IMR-90 (cell line): ENCODE data around the gene AQP7. TPM values are rescaled to one million over a fixed set of nuclear protein-coding genes. Genes with fewer than 3 reads are reported as not detected.
"Not testable (repeated sequence)": the region's sequence is repeated elsewhere in the genome, so short reads cannot be mapped to it uniquely, and the experiment has no call there.

Source experiments
- ATAC-seq: fragments of 200-7000 bp; cut with Tn5 transposase; 2 replicates; pipeline ENCODE4 v1.9.1; 2020; ENCODE audit warnings: low read depth, mild to moderate bottlenecking, moderate library complexity
- BruUV-seq: library from RNA; stranded (reverse); fragments of 400-500 nt; replicated peaks from 2 replicates; lab custom pipeline; 2021; lab: Mats Ljungman, UMichigan
- CTCF ChIA-PET: fragments of 300-600 bp; formaldehyde crosslinking; extraction: SDS; loops from one replicate; lab custom pipeline; 2021; ENCODE audit warnings: antibody characterized with exemption; lab: Yijun Ruan, JAX
- POLR2A ChIA-PET: fragments of 300-600 bp; sonication (Branson Sonifier 250); formaldehyde crosslinking; loops from one replicate; lab custom pipeline; 2022; ENCODE audit warnings: antibody characterized with exemption; ENCODE audit not compliant: unreplicated experiment; lab: Charles Lee
- DNase-seq: peaks from one replicate; pipeline ENCODE4 v3.0.0; 2013
- H2AFZ ChIP-seq: replicated peaks from 2 replicates; pipeline ENCODE3; 2013; ENCODE audit warnings: low read length, mild to moderate bottlenecking; ENCODE audit not compliant: poor library complexity
- H2AK5ac ChIP-seq: 2 replicates; pipeline ENCODE4 v1.6.1; 2013; ENCODE audit warnings: low read depth, low read length, inconsistent platforms
- H2AK9ac ChIP-seq: replicated peaks from 2 replicates; pipeline ENCODE3; 2013; ENCODE audit warnings: mild to moderate bottlenecking, low read depth, low read length, moderate library complexity; ENCODE audit not compliant: poor library complexity
- H2BK120ac ChIP-seq: 2 replicates; pipeline ENCODE4 v1.6.1; 2013; ENCODE audit warnings: low read depth, low read length, inconsistent platforms
- H2BK15ac ChIP-seq: 3 replicates; pipeline ENCODE4 v1.6.1; 2013; ENCODE audit warnings: low read depth, low read length, inconsistent platforms
- H2BK20ac ChIP-seq: 2 replicates; pipeline ENCODE4 v1.6.1; 2013; ENCODE audit warnings: low read depth, mild to moderate bottlenecking, inconsistent platforms, low read length, moderate library complexity
- H2BK5ac ChIP-seq: 2 replicates; pipeline ENCODE4 v1.6.1; 2013; ENCODE audit warnings: mild to moderate bottlenecking, low read depth, low read length, inconsistent platforms; ENCODE audit not compliant: poor library complexity, severe bottlenecking
- H3K14ac ChIP-seq: replicated peaks from 2 replicates; pipeline ENCODE4 v1.6.1; 2013; ENCODE audit warnings: low read depth, low read length, inconsistent platforms
- H3K18ac ChIP-seq: 2 replicates; pipeline ENCODE4 v1.6.1; 2013; ENCODE audit warnings: low read depth, low read length, control low read depth
- H3K23ac ChIP-seq: 2 replicates; pipeline ENCODE4 v1.6.1; 2013; ENCODE audit warnings: low read depth, low read length, inconsistent platforms
- H3K27ac ChIP-seq: 2 replicates; pipeline ENCODE4 v1.5.1; 2013; ENCODE audit warnings: mild to moderate bottlenecking, control low read depth, low read length; ENCODE audit not compliant: insufficient read depth
- H3K27me3 ChIP-seq: 2 replicates; pipeline ENCODE4 v1.6.1; 2013; ENCODE audit warnings: low read length; ENCODE audit not compliant: control insufficient read depth, insufficient read depth
- H3K36me3 ChIP-seq: 2 replicates; pipeline ENCODE4 v1.6.1; 2013; ENCODE audit warnings: low read length, mixed read lengths; ENCODE audit not compliant: control insufficient read depth, insufficient read depth
- H3K4ac ChIP-seq: 2 replicates; pipeline ENCODE4 v1.6.1; 2013; ENCODE audit warnings: low read depth, low read length, inconsistent platforms
- H3K4me1 ChIP-seq: 2 replicates; pipeline ENCODE4 v1.6.1; 2013; ENCODE audit warnings: low read length, mixed read lengths; ENCODE audit not compliant: control insufficient read depth, insufficient read depth
- H3K4me2 ChIP-seq: 2 replicates; pipeline ENCODE4 v1.6.1; 2013; ENCODE audit warnings: low read depth, mild to moderate bottlenecking, control low read depth, low read length, moderate library complexity
- H3K4me3 ChIP-seq: 2 replicates; pipeline ENCODE4 v1.5.1; 2013; ENCODE audit warnings: low read depth, mild to moderate bottlenecking, control low read depth, low read length, moderate library complexity; ENCODE audit not compliant: insufficient read depth
- H3K56ac ChIP-seq: 2 replicates; pipeline ENCODE4 v1.6.1; 2013; ENCODE audit warnings: low read length, inconsistent platforms; ENCODE audit not compliant: insufficient read depth; ENCODE audit errors: extremely low read depth
- H3K79me1 ChIP-seq, 2 experiments: 2 replicates each; pipeline ENCODE4 v1.6.1; 2013; ENCODE audit warnings: low read length in 2 of 2, inconsistent platforms in 1 of 2, low read depth in 1 of 2
- H3K9ac ChIP-seq: 2 replicates; pipeline ENCODE4 v1.6.1; 2013; ENCODE audit warnings: low read depth, low read length, control low read depth
- H3K9me1 ChIP-seq: 2 replicates; pipeline ENCODE4 v1.6.1; 2013; ENCODE audit warnings: low read length, inconsistent platforms; ENCODE audit not compliant: insufficient read depth
- H3K9me3 ChIP-seq: 2 replicates; pipeline ENCODE4 v1.6.1; 2013; ENCODE audit warnings: low read length; ENCODE audit not compliant: control insufficient read depth, insufficient read depth
- H4K20me1 ChIP-seq: 2 replicates; pipeline ENCODE4 v1.6.1; 2013; ENCODE audit warnings: low read length, inconsistent platforms; ENCODE audit not compliant: insufficient read depth
- H4K5ac ChIP-seq: 2 replicates; pipeline ENCODE4 v1.6.1; 2013; ENCODE audit warnings: mild to moderate bottlenecking, low read depth, low read length, control low read depth
- H4K8ac ChIP-seq, 2 experiments: 2 replicates each; pipeline ENCODE4 v1.6.1; 2013; ENCODE audit warnings: low read depth in 2 of 2, low read length in 2 of 2, control low read depth in 1 of 2, inconsistent platforms in 1 of 2
- H4K91ac ChIP-seq: 2 replicates; pipeline ENCODE4 v1.6.1; 2013; ENCODE audit warnings: low read depth, low read length, inconsistent platforms; ENCODE audit not compliant: insufficient read depth
- MAFK ChIP-seq: IDR thresholded peaks from 2 replicates; pipeline ENCODE4 v1.6.1; 2012; ENCODE audit warnings: low read depth, low read length, improper control_type of control experiment
- MXI1 ChIP-seq: IDR thresholded peaks from 2 replicates; pipeline ENCODE4 v1.6.1; 2012; ENCODE audit warnings: low read depth, mild to moderate bottlenecking, low read length, moderate library complexity, borderline replicate concordance
- RAD21 ChIP-seq: IDR thresholded peaks from 2 replicates; pipeline ENCODE4 v1.6.1; 2012; ENCODE audit warnings: low read length, improper control_type of control experiment
- WGBS, 2 experiments: methylation state at CpG; one replicate each; pipeline versions ENCODE4 v1.1.5 to v1.1.7; 2013; ENCODE audit warnings: missing lambda C conversion rate in 2 of 2; ENCODE audit not compliant: insufficient read length in 1 of 2; ENCODE audit errors: extremely low coverage in 2 of 2; 5-methylcytosine and 5-hydroxymethylcytosine counted together
- dilution Hi-C: fragments of 300-500 bp; cut with HindIII; formaldehyde crosslinking; loops from one replicate; pipeline ENCODE4 v1.14.3; 2018; ENCODE audit warnings: low sequenced_read_pairs; ENCODE audit not compliant: unreplicated experiment
- in situ Hi-C: fragments of 300-500 bp; cut with MboI; formaldehyde crosslinking; loops from 3 replicates; pipeline ENCODE4 v1.14.3; 2019; ENCODE audit warnings: low sequenced_read_pairs, inconsistent platforms, mixed read lengths
- intact Hi-C: fragments of 100-400 bp; cut with micrococcal nuclease; formaldehyde crosslinking; loops from 2 replicates; pipeline ENCODE4 v1.10.0; 2022
- polyA plus RNA-seq, 3 experiments: library from polyadenylated mRNA; depleted of rRNA; stranded (reverse); fragments of >200 nt; gene quantifications; 2 replicates each; pipeline ENCODE4 v1.2.3, GENCODE V29; 2012; ENCODE audit warnings: low replicate concordance in 1 of 3
- total RNA-seq: library from RNA; depleted of rRNA; stranded (reverse); fragments of >200 nt; gene quantifications from 2 replicates; pipeline ENCODE4 v1.2.3, GENCODE V29; 2012
- TF ChIP-seq, protein P1 (sequence below): fragments of 150-350 bp; IDR thresholded peaks from 2 replicates; pipeline ENCODE4 v1.6.1; 2017; ENCODE audit warnings: mild to moderate bottlenecking, antibody characterized with exemption, low read length, low read depth

The AQP7 gene
- total and polyA plus RNA-seq, 2 of the 4 experiments (the other 2 are of a cell fraction), result 0.07 TPM; not detected in 1

DNA sequence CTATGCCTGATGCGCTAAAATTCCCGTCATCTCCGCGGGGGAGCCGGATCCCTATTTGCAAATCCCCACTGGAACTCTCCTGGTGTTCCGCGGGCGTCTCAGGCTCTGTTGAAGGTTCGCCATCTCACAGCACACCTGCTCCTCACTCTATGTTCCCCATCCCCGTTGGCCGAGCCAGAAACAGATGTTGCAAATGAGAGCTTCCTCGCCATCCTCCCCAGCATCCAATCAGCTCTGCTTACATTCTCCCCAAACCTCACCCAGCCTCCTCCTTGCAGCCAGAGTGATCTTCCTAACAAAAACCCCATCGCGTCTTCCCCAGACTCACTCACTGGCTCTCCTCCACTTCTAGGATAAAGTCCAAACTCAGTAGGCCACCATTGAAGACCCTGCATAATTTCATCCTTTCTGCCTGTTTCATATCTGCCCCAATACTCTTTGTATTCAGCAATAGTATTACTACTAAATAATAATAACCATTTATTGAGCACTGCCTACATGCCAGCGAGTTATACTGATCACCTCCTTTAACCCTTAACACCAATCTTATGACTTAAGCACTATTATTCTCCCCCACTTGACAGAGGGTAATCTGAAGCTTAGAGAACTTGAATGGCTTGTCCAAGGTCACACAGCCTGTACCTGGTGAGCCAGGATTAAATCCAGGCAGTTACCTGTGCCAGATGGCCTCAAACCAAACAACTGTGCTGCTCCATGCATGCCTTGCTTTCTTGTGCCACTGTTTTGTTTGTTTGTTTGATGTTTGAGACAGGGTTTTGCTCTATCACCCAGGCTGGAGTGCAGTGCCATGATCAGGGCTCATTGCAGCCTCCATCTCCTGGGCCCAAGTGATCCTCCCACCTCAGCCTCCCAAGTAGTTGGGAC, 14.0 kb downstream of the AQP7 start:
- TF ChIP-seq MAFK, result no peak
- TF ChIP-seq, protein P1, sequence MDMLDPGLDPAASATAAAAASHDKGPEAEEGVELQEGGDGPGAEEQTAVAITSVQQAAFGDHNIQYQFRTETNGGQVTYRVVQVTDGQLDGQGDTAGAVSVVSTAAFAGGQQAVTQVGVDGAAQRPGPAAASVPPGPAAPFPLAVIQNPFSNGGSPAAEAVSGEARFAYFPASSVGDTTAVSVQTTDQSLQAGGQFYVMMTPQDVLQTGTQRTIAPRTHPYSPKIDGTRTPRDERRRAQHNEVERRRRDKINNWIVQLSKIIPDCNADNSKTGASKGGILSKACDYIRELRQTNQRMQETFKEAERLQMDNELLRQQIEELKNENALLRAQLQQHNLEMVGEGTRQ, result no peak
- TF ChIP-seq MXI1, result no peak
- no peak for TF ChIP-seq RAD21
- Histone ChIP-seq H3K23ac (no peak overlapping the region), H4K5ac (no peak overlapping the region), H2AK9ac (no peak overlapping the region), H3K56ac (no peak overlapping the region), H3K18ac (no peak overlapping the region), H2AFZ (no peak overlapping the region), H2BK120ac (no peak overlapping the region), H3K27ac (no peak overlapping the region), H3K27me3 (no peaks in the 10 kb centered on the region), H3K9me3 (no peaks in the 10 kb centered on the region), H3K4ac (no peak overlapping the region), H4K8ac (no peak overlapping the region), H3K4me2 (no peak overlapping the region), H3K9ac (no peak overlapping the region), H2AK5ac (no peak overlapping the region), H3K4me1 (peaks cover 6% of the 10 kb centered on the region), H3K4me3 (no peak overlapping the region), H4K91ac (no peak overlapping the region), H3K36me3 (no peaks in the 10 kb centered on the region), H3K14ac (no peak overlapping the region), H2BK5ac (no peak overlapping the region), H3K9me1 (no peaks in the 10 kb centered on the region; the same call in 1 of the 2 replicates), H4K20me1 (no peaks in the 10 kb centered on the region; the same call in 1 of the 2 replicates), H3K79me1 (no peaks in the 10 kb centered on the region), H2BK20ac (no peak overlapping the region), H2BK15ac (no peak overlapping the region)
- WGBS, 2 experiments, result 82% methylated on average over 9 of the region's 15 CpGs; no CpG with 5 or more reads in 1 of the 2 experiments
- in situ Hi-C loops (no loop called here), dilution Hi-C loops (no loop called here), intact Hi-C loops (no loop called here)
- POLR2A ChIA-PET, result no interaction called here
- no peak for ATAC-seq
- no TSS peak for BruUV-seq
- no peak for DNase-seq
- CTCF ChIA-PET, result no interaction called here

DNA sequence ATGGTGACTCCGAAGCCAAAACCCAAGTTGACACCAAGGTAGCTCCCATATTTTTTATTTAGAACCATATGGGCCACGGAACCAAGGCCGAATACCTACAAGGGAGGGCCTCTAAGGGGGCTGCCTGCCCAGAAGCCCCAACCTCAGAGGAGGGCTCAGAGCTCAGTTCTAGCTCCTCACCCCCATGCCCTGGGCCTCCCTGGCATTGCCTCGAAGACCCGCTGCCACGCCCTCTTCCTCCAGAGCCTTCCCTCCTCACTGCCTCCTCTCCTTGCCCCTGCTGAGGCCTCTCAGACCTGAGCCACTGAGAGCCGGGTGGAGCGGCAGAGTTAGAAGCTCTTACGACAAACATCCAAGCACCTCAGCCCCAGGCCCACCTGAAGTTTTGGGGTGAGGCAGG, 15.4 kb downstream of the AQP7 start:
- intact Hi-C loops, H3K79me1 ChIP-seq, H2BK20ac ChIP-seq, ATAC-seq, dilution Hi-C loops, H3K23ac ChIP-seq, H3K9ac ChIP-seq, H3K4ac ChIP-seq, H3K9me3 ChIP-seq, H4K91ac ChIP-seq, H4K5ac ChIP-seq, H2AFZ ChIP-seq, POLR2A ChIA-PET, H3K27ac ChIP-seq, H3K14ac ChIP-seq, H3K56ac ChIP-seq, H2AK5ac ChIP-seq, H4K20me1 ChIP-seq, H2BK120ac ChIP-seq, BruUV-seq, H3K4me3 ChIP-seq, H3K18ac ChIP-seq, DNase-seq, H3K4me1 ChIP-seq, H2BK5ac ChIP-seq, H3K9me1 ChIP-seq, CTCF ChIA-PET, in situ Hi-C loops, H2BK15ac ChIP-seq, H3K36me3 ChIP-seq, H2AK9ac ChIP-seq, H4K8ac ChIP-seq, H3K27me3 ChIP-seq, H3K4me2 ChIP-seq: not testable (repeated sequence)
- no CpG with 5 or more reads among the region's 9 CpGs for WGBS, 2 experiments
